Endothelial cell of umbilical vein (primary cell): ENCODE results near the gene DQX1. TPM values are rescaled to one million over a fixed set of nuclear protein-coding genes. Genes with fewer than 3 reads are reported as not detected.
A peak's percentile ranks its signal among the peaks of the same experiment; 100 is the strongest.

Source experiments
- BruUV-seq: library from RNA; stranded (reverse); fragments of 400-500 nt; replicated peaks from 2 replicates; lab custom pipeline; 2021; lab: Mats Ljungman, UMichigan
- CTCF ChIA-PET: fragments of 300-600, 350-600 bp; sonication (Branson Sonifier 250); formaldehyde crosslinking; loops from one replicate; lab custom pipeline; 2021; ENCODE audit warnings: antibody characterized with exemption, inconsistent platforms; lab: Charles Lee
- POLR2A ChIA-PET: fragments of 300-600, 350-600 bp; sonication (Branson Sonifier 250); formaldehyde crosslinking; loops from one replicate; lab custom pipeline; 2021; ENCODE audit warnings: antibody characterized with exemption, inconsistent platforms; lab: Charles Lee
- DNase-seq: peaks from one replicate; pipeline ENCODE4 v3.0.0-alpha.2; 2011; ENCODE audit warnings: low read depth, low spot score
- FAIRE-seq: peaks from 2 replicates; lab custom pipeline; 2011; peaks lifted over from hg19 to GRCh38; lab: Jason Lieb, UNC
- H2AFZ ChIP-seq: 2 replicates; pipeline ENCODE4 v1.6.0; 2012; ENCODE audit warnings: low read depth, low read length, control low read depth, inconsistent platforms
- H3K27ac ChIP-seq: 2 replicates; pipeline ENCODE4 v1.5.1; 2011; ENCODE audit warnings: low read depth, mild to moderate bottlenecking, control low read depth, low read length, moderate library complexity; ENCODE audit not compliant: insufficient read depth
- H3K27me3 ChIP-seq, 2 experiments: 2 replicates each; pipeline versions ENCODE4 v1.6.0 to v1.6.1; 2011; ENCODE audit warnings: low read length in 2 of 2, mixed read lengths in 1 of 2; ENCODE audit not compliant: control insufficient read depth in 2 of 2, insufficient read depth in 2 of 2
- H3K36me3 ChIP-seq, 2 experiments: 2 replicates in 1 of 2; 3 replicates in 1 of 2; pipeline ENCODE4 v1.5.1; 2011; ENCODE audit warnings: low read length in 2 of 2, mild to moderate bottlenecking in 1 of 2, moderate library complexity in 1 of 2; ENCODE audit not compliant: control insufficient read depth in 2 of 2, insufficient read depth in 2 of 2; ENCODE audit errors: extremely low read depth in 1 of 2
- H3K4me1 ChIP-seq: 3 replicates; pipeline ENCODE4 v1.5.1; 2011; ENCODE audit warnings: mild to moderate bottlenecking, low read length; ENCODE audit not compliant: control insufficient read depth, insufficient read depth; ENCODE audit errors: extremely low read depth
- H3K4me2 ChIP-seq: 2 replicates; pipeline ENCODE4 v1.6.1; 2011; ENCODE audit warnings: low read length, control low read depth, mixed read lengths; ENCODE audit not compliant: insufficient read depth
- H3K4me3 ChIP-seq, 3 experiments: fragments of 200-600 bp in 1 of 3; sonication (generic), shearing (Covaris generic) in 1 of 3; replicated peaks in 1 of 3; 2 replicates each; pipeline ENCODE4 v1.5.1; 2011 to 2016; ENCODE audit warnings: control low read depth in 3 of 3, low read length in 3 of 3, mild to moderate bottlenecking in 2 of 3, inconsistent platforms in 1 of 3, low read depth in 1 of 3, moderate library complexity in 1 of 3; ENCODE audit not compliant: insufficient read depth in 1 of 3
- H3K79me2 ChIP-seq: 2 replicates; pipeline ENCODE4 v1.6.0; 2012; ENCODE audit warnings: low read length, inconsistent platforms; ENCODE audit not compliant: control insufficient read depth, insufficient read depth
- H3K9ac ChIP-seq: replicated peaks from 2 replicates; pipeline ENCODE3; 2011; ENCODE audit warnings: low read length, control low read depth; ENCODE audit not compliant: insufficient read depth; ENCODE audit errors: extremely low read depth
- H3K9me1 ChIP-seq: replicated peaks from 3 replicates; pipeline ENCODE4 v1.6.0; 2011; ENCODE audit warnings: mild to moderate bottlenecking, low read length; ENCODE audit not compliant: control insufficient read depth, insufficient read depth; ENCODE audit errors: extremely low read depth
- H3K9me3 ChIP-seq: replicated peaks from 2 replicates; pipeline ENCODE4 v1.5.1; 2012; ENCODE audit warnings: low read length, inconsistent platforms; ENCODE audit not compliant: control insufficient read depth, insufficient read depth
- H4K20me1 ChIP-seq: replicated peaks from 2 replicates; pipeline ENCODE3; 2011; ENCODE audit warnings: mild to moderate bottlenecking, low read length; ENCODE audit not compliant: control insufficient read depth, insufficient read depth; ENCODE audit errors: extremely low read depth
- CTCF ChIP-seq, 2 donors: IDR thresholded peaks; 1 replicate in 1 of 2; 2 replicates in 1 of 2; pipeline ENCODE4 v1.5.1; 2011; ENCODE audit warnings: low read length in 2 of 2, mild to moderate bottlenecking in 2 of 2, moderate library complexity in 2 of 2, control low read depth in 1 of 2, inconsistent platforms in 1 of 2, low read depth in 1 of 2; ENCODE audit not compliant: insufficient read depth in 1 of 2; ENCODE audit errors: extremely low read depth in 1 of 2
- EZH2 ChIP-seq: IDR thresholded peaks from 2 replicates; pipeline ENCODE4 v1.6.1; 2012; ENCODE audit warnings: borderline replicate concordance, low read depth, mild to moderate bottlenecking, moderate library complexity, low read length, inconsistent platforms; ENCODE audit not compliant: severe bottlenecking
- FOS ChIP-seq: IDR thresholded peaks from 2 replicates; pipeline ENCODE4 v1.6.1; 2011; ENCODE audit warnings: mild to moderate bottlenecking, low read length, moderate library complexity, borderline replicate concordance; ENCODE audit not compliant: insufficient read depth
- POLR2A ChIP-seq: IDR thresholded peaks from 2 replicates; pipeline ENCODE4 v1.6.1; 2012; ENCODE audit warnings: low read depth, mild to moderate bottlenecking, control low read depth, low read length
- dilution Hi-C: fragments of 300-500 bp; cut with MboI; formaldehyde crosslinking; loops from one replicate; pipeline ENCODE4 v1.15.0; 2019; ENCODE audit warnings: low sequenced_read_pairs; ENCODE audit not compliant: extremely low pct_ligation_motif_present
- intact Hi-C: fragments of 100-400 bp; cut with micrococcal nuclease; formaldehyde crosslinking; loops from one replicate; pipeline ENCODE4 v1.10.0; 2022
- polyA plus RNA-seq, 4 experiments: library from polyadenylated mRNA; depleted of rRNA in 3 of 4; stranded (reverse) in 3 of 4; unstranded in 1 of 4; fragments of >200 nt; gene quantifications; 2 replicates each; pipeline versions ENCODE4 v1.2.1 to v1.2.3, GENCODE V29; 2011 to 2012; ENCODE audit warnings: missing spikeins in 1 of 4
- total RNA-seq: library from RNA; stranded (reverse); gene quantifications from 2 replicates; pipeline ENCODE4 v1.2.3, GENCODE V29; 2021

The DQX1 gene
- total and polyA plus RNA-seq, 2 donors (not counting 3 experiments of a cell fraction or from before 2014, with no cell fraction given): 0.06 to 0.44 TPM

- intact Hi-C loops: loop anchor here (1.0 kb wide), 9 partner anchors 11 to 104 kb away; partner anchors contain the start of genes AUP1, HTRA2, INO80B and MRPL53
- peak within 1 kb of the TSS; percentile 93 for H2AFZ ChIP-seq
- peak within 1 kb of the TSS; percentile 68 for H3K4me2 ChIP-seq
- H4K20me1 ChIP-seq: no peaks in the 10 kb centered on the region
- dilution Hi-C loops: no loop called here
- H3K27me3 ChIP-seq: no peaks in the 10 kb centered on the region
- ChIA-PET CTCF (interaction anchor here (0.8 to 5.6 kb wide), 19 partner anchors 10 to 233 kb away, joined by 3 to 82 read pairs (median 6); partner anchors contain the start of genes AUP1, DQX1, HTRA2 and INO80B), POLR2A (interaction anchor here (0.6 to 0.7 kb wide), 2 partner anchors 10 to 707 kb away, joined by 3 to 19 read pairs; partner anchors contain the start of gene MRPL53)
- peak within 1 kb of the TSS; percentile 36 for H3K27ac ChIP-seq
- no peaks in the 10 kb centered on the region for H3K9me3 ChIP-seq
- H3K9ac ChIP-seq: peak within 1 kb of the TSS; percentile 68
- H3K9me1 ChIP-seq: no peaks in the 10 kb centered on the region
- TF ChIP-seq CTCF (IDR thresholded peaks at IDR 0.05; ENCODE audit: extremely low read depth in 1 of 2, insufficient read depth in 1 of 2, low read depth in 1 of 2, low read length in 2 of 2) (peak; percentile 89 to 93), FOS (no peak), POLR2A (peak; percentile 55), EZH2 (no peak)
- TSS peak; percentile 74 for BruUV-seq
- peaks cover 13% of the 10 kb centered on the region for H3K4me1 ChIP-seq
- peaks cover 0 to 3% of the 10 kb centered on the region in 2 experiments for H3K36me3 ChIP-seq
- H3K4me3 ChIP-seq: peak within 1 kb of the TSS; percentile 6 to 79 (median 66)
- DNase-seq (peak; percentile 97), FAIRE-seq (peak; percentile 99)
- peaks cover 16% of the 10 kb centered on the region for H3K79me2 ChIP-seq
Measured at GRCh38 chr2:74482801-74483674, 43.0 kb downstream of the DQX1 start, which contains the start of the genes CCDC142 and TTC31. TSS of gene CCDC142 (minus strand) at chr2:74482998. CDS start at chr2:74482837, 161 bp downstream. TSS of gene TTC31 (plus strand) at chr2:74483081. CDS start at chr2:74483096, 15 bp downstream.
